Vagina (tissue), 2 donors: ENCODE data around the gene DNAAF5. TPM values are rescaled to one million over a fixed set of nuclear protein-coding genes. Genes with fewer than 3 reads are reported as not detected.

Experiments used
- DNase-seq, 2 donors: peaks; one replicate each; pipeline ENCODE4 v3.0.0-alpha.2; 2017; ENCODE audit errors: extremely low spot score in 2 of 2
- H3K27ac ChIP-seq: fragments of 200-600 bp; sonication (generic); one replicate; pipeline ENCODE4 v1.5.1; 2019
- H3K27me3 ChIP-seq: fragments of 200-600 bp; sonication (generic); one replicate; pipeline ENCODE4 v1.5.1; 2019
- H3K36me3 ChIP-seq, 2 donors: fragments of 200-600 bp; sonication (generic); one replicate each; pipeline ENCODE4 v1.5.1; 2017 to 2019
- H3K4me1 ChIP-seq: fragments of 200-600 bp; sonication (generic); one replicate; pipeline ENCODE4 v1.5.1; 2019
- H3K4me3 ChIP-seq, 2 donors: fragments of 200-600 bp; sonication (generic); 1 replicate in 1 of 2; 2 replicates in 1 of 2; pipeline ENCODE4 v1.5.1; 2016 to 2019
- H3K9me3 ChIP-seq: fragments of 200-600 bp; sonication (generic); one replicate; pipeline ENCODE4 v1.5.1; 2019
- POLR2A ChIP-seq, 2 donors: fragments of 450-650 bp; IDR thresholded peaks; one replicate each; pipeline ENCODE4 v1.6.1; 2017; ENCODE audit warnings: antibody characterized with exemption in 2 of 2, mild to moderate bottlenecking in 2 of 2, moderate library complexity in 2 of 2
- POLR2AphosphoS5 ChIP-seq, 2 donors: sonication (generic); formaldehyde crosslinking; IDR thresholded peaks; one replicate each; pipeline ENCODE4 v1.9.0; 2017; ENCODE audit warnings: antibody characterized with exemption in 2 of 2, mild to moderate bottlenecking in 2 of 2, low read depth in 1 of 2; ENCODE audit not compliant: insufficient read depth in 1 of 2
- intact Hi-C: fragments of 100-400 bp; cut with DNase I; formaldehyde crosslinking; loops from one replicate; pipeline ENCODE4 v1.15.1; 2023
- total RNA-seq: library from RNA; depleted of rRNA; stranded (reverse); fragments of >200 nt; gene quantifications from one replicate; pipeline ENCODE4 v1.2.3, GENCODE V29; 2016
- TF ChIP-seq, protein P1 (sequence below), 3 experiments: fragments of 450-650 bp in 2 of 3; fragments of 200-600 bp in 1 of 3; sonication (generic) in 1 of 3; IDR thresholded peaks; one replicate each; pipeline ENCODE4 v1.5.1; 2017 to 2019; ENCODE audit warnings: antibody characterized with exemption in 3 of 3, mild to moderate bottlenecking in 2 of 3, moderate library complexity in 2 of 3

The DNAAF5 gene
- total RNA-seq, 1 donor from 2014 or later, result 29.7 TPM

GRCh38 chr7:711922-712380 lies 14.5 kb upstream of the DNAAF5 start:
- Histone ChIP-seq H3K4me3 (peak overlapping the region; percentile 56 to 93), H3K4me1 (peaks cover 13% of the 10 kb centered on the region), H3K9me3 (no peaks in the 10 kb centered on the region), H3K36me3 (no peaks in the 10 kb centered on the region), H3K27me3 (no peaks in the 10 kb centered on the region), H3K27ac (peak overlapping the region; percentile 60)
- DNase-seq, result no peak
- intact Hi-C loops, result no loop called here
- TF ChIP-seq, protein P1, sequence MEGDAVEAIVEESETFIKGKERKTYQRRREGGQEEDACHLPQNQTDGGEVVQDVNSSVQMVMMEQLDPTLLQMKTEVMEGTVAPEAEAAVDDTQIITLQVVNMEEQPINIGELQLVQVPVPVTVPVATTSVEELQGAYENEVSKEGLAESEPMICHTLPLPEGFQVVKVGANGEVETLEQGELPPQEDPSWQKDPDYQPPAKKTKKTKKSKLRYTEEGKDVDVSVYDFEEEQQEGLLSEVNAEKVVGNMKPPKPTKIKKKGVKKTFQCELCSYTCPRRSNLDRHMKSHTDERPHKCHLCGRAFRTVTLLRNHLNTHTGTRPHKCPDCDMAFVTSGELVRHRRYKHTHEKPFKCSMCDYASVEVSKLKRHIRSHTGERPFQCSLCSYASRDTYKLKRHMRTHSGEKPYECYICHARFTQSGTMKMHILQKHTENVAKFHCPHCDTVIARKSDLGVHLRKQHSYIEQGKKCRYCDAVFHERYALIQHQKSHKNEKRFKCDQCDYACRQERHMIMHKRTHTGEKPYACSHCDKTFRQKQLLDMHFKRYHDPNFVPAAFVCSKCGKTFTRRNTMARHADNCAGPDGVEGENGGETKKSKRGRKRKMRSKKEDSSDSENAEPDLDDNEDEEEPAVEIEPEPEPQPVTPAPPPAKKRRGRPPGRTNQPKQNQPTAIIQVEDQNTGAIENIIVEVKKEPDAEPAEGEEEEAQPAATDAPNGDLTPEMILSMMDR (IDR thresholded peaks at IDR 0.05), result no peak
- no peak for TF ChIP-seq POLR2AphosphoS5 (IDR thresholded peaks at IDR 0.05; ENCODE audit: insufficient read depth in 1 of 2, low read depth in 1 of 2)

- peak overlapping the region; percentile 60 for H3K27ac ChIP-seq
- no peaks in the 10 kb centered on the region for H3K9me3 ChIP-seq
- H3K27me3 ChIP-seq, result no peaks in the 10 kb centered on the region
- intact Hi-C loops, result no loop called here
- peaks cover 13% of the 10 kb centered on the region for H3K4me1 ChIP-seq
- H3K4me3 ChIP-seq, result peak overlapping the region; percentile 56 to 93
- no peaks in the 10 kb centered on the region for H3K36me3 ChIP-seq
- TF ChIP-seq, protein P1 (IDR thresholded peaks at IDR 0.05), result no peak
- TF ChIP-seq POLR2A (IDR thresholded peaks at IDR 0.05) (no peak), POLR2AphosphoS5 (IDR thresholded peaks at IDR 0.05; ENCODE audit: insufficient read depth in 1 of 2, low read depth in 1 of 2) (no peak)
- DNase-seq, result no peak
Observed at GRCh38 chr7:712381-713138, 13.9 kb upstream of the DNAAF5 start.

DNA sequence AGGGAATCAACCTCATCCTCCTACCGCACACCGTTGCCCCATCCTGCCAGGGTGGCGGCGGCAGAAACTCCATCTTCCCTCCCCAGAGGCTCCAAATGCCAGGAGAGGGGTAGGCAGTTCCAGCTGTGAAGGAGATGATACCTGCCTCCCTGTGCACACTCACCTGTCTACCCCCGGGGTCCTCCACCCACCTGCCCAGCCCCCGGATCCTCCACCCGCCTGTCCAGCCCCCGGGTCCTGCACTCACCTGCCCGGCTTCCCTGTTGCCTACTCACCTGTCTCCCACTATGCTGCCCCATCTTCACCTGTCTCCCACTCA lies 13.4 kb upstream of the DNAAF5 start:
- TF ChIP-seq POLR2A (IDR thresholded peaks at IDR 0.05) (no peak), POLR2AphosphoS5 (IDR thresholded peaks at IDR 0.05; ENCODE audit: insufficient read depth in 1 of 2, low read depth in 1 of 2) (no peak)
- TF ChIP-seq, protein P1 (IDR thresholded peaks at IDR 0.05), result no peak
- intact Hi-C loops, result no loop called here
- Histone ChIP-seq H3K4me1 (peaks cover 13% of the 10 kb centered on the region), H3K4me3 (no peak overlapping the region), H3K27me3 (no peaks in the 10 kb centered on the region), H3K9me3 (no peaks in the 10 kb centered on the region), H3K27ac (no peak overlapping the region), H3K36me3 (no peaks in the 10 kb centered on the region)
- DNase-seq, result peak in 1 of 2 donors; percentile 64

DNA sequence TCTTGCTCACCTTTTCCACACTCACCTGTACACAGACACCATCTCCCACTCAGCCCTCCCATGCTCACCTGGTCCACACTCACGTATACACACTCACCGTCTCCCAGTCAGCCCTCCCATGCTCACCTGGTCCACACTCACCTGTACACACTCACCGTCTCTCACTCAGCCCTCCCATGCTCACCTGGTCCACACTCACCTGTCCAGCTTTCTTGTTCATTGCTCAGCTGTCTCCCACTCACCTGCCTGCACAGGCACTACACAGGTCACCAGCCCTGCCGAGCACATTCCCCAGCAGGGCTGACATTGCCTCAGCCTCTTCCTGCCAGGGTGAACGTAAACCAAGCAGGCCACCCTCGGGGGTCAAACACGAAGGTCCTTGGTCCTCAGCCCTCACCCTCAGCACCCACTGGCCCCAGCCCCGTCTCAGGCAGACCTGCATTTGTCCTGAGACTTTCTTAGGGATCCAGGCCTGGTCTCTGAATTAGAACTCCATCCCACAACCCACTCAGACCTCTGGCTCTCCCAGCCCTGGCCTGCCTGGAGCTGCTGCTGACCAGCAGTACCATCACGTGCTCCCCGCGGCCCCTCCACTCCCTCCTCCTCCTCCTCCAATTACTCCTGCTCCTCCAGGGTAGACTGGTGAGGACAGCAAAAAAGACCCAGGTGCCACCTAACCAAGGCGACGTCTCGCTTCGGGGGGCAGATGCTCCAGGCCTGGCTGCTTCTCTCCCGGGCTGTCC lies 12.8 kb upstream of the DNAAF5 start:
- Histone ChIP-seq H3K4me3 (no peak overlapping the region), H3K27ac (no peak overlapping the region), H3K27me3 (no peaks in the 10 kb centered on the region), H3K9me3 (no peaks in the 10 kb centered on the region), H3K36me3 (no peaks in the 10 kb centered on the region), H3K4me1 (peaks cover 13% of the 10 kb centered on the region)
- TF ChIP-seq, protein P1 (IDR thresholded peaks at IDR 0.05), result no peak
- TF ChIP-seq POLR2A (IDR thresholded peaks at IDR 0.05) (no peak), POLR2AphosphoS5 (IDR thresholded peaks at IDR 0.05; ENCODE audit: insufficient read depth in 1 of 2, low read depth in 1 of 2) (no peak)
- DNase-seq, result peak in 1 of 2 donors; percentile 93
- intact Hi-C loops, result no loop called here

GRCh38 chr7:714251-714671 lies 12.2 kb upstream of the DNAAF5 start:
- Histone ChIP-seq H3K36me3 (no peaks in the 10 kb centered on the region), H3K4me3 (no peak overlapping the region), H3K9me3 (no peaks in the 10 kb centered on the region), H3K27ac (no peak overlapping the region), H3K27me3 (no peaks in the 10 kb centered on the region), H3K4me1 (peaks cover 13% of the 10 kb centered on the region)
- intact Hi-C loops, result no loop called here
- DNase-seq, result no peak
- no peak for TF ChIP-seq POLR2A (IDR thresholded peaks at IDR 0.05)
- TF ChIP-seq, protein P1 (IDR thresholded peaks at IDR 0.05), result no peak
- TF ChIP-seq POLR2AphosphoS5 (IDR thresholded peaks at IDR 0.05; ENCODE audit: insufficient read depth in 1 of 2, low read depth in 1 of 2), result no peak
